HAP-1 (cell line): ENCODE measurements around the gene HBE1.

Source experiments
- DNase-seq, 2 experiments: peaks; one replicate each; pipeline ENCODE4 v3.0.0-alpha.2; 2016 to 2020; ENCODE audit warnings: low spot score in 2 of 2
- H3K27me3 ChIP-seq: fragments of 250-450 bp; sonication (Bioruptor Pico); 2 replicates; pipeline ENCODE4 v1.5.1; 2020; ENCODE audit warnings: low read depth, mild to moderate bottlenecking, moderate library complexity
- H3K36me3 ChIP-seq: fragments of 250-450 bp; sonication (Bioruptor Pico); replicated peaks from 2 replicates; pipeline ENCODE4 v1.5.1; 2020; ENCODE audit warnings: mild to moderate bottlenecking
- H3K4me1 ChIP-seq: fragments of 250-450 bp; sonication (Bioruptor Pico); 2 replicates; pipeline ENCODE4 v1.5.1; 2020; ENCODE audit warnings: mild to moderate bottlenecking
- H3K4me3 ChIP-seq: fragments of 250-450 bp; sonication (Bioruptor Pico); 2 replicates; pipeline ENCODE4 v1.5.1; 2020; ENCODE audit warnings: mild to moderate bottlenecking, moderate library complexity
- H3K9me3 ChIP-seq: fragments of 250-450 bp; sonication (Bioruptor Pico); 2 replicates; pipeline ENCODE4 v1.5.1; 2020; ENCODE audit warnings: mild to moderate bottlenecking, moderate library complexity
- in situ Hi-C: fragments of 300-500 bp; cut with MboI; formaldehyde crosslinking; loops from 3 replicates; pipeline ENCODE4 v1.14.3; 2020; ENCODE audit warnings: low sequenced_read_pairs, inconsistent platforms, mixed read lengths

The HBE1 gene

DNA sequence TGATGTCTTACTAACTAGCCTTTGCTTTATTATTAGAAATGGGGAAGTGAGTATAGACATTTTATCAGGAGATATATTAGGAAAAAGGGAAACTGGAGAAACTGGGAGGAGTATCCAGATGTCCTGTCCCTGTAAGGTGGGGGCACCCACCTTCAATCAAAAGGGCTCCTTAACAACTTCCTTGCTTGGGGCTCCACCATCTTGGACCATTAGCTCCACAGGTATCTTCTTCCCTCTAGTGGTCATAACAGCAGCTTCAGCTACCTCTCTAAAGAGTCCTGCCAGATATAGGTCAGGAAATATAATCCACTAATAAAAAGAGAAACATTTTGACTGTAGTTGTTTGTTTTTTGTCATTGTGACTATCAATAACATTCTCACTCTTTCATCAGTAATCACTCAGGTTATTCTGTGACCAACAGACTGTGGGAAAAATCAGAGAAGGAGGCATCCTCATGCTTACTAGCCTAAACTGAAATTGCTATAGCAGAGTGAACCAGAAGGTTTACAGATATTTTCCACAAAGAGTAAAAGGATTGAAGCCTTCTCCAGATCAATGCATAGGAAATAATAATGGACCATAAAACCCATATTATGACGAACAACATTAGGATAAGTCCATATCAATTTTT, 21.6 kb upstream of the HBE1 start:
- H3K36me3 ChIP-seq: no peaks in the 10 kb centered on the region
- no peak for DNase-seq
- in situ Hi-C loops: no loop called here
- H3K4me3 ChIP-seq: no peak overlapping the region
- no peaks in the 10 kb centered on the region for H3K4me1 ChIP-seq
- H3K9me3 ChIP-seq: no peaks in the 10 kb centered on the region
- H3K27me3 ChIP-seq: no peaks in the 10 kb centered on the region

GRCh38 chr11:5290106-5290505, 20.4 kb upstream of the HBE1 start:
- no peaks in the 10 kb centered on the region for H3K27me3 ChIP-seq
- in situ Hi-C loops: no loop called here
- H3K9me3 ChIP-seq: no peaks in the 10 kb centered on the region
- no peaks in the 10 kb centered on the region for H3K4me1 ChIP-seq
- H3K36me3 ChIP-seq: no peaks in the 10 kb centered on the region
- no peak for DNase-seq
- no peak overlapping the region for H3K4me3 ChIP-seq

GRCh38 chr11:5289696-5290095, 20.0 kb upstream of the HBE1 start:
- Histone ChIP-seq H3K9me3 (no peaks in the 10 kb centered on the region), H3K27me3 (no peaks in the 10 kb centered on the region), H3K4me3 (no peak overlapping the region), H3K36me3 (no peaks in the 10 kb centered on the region), H3K4me1 (no peaks in the 10 kb centered on the region)
- in situ Hi-C loops: no loop called here
- DNase-seq: no peak

GRCh38 chr11:5288906-5289550, 19.3 kb upstream of the HBE1 start:
- Histone ChIP-seq H3K9me3 (no peaks in the 10 kb centered on the region), H3K36me3 (no peaks in the 10 kb centered on the region), H3K4me1 (no peaks in the 10 kb centered on the region), H3K27me3 (no peaks in the 10 kb centered on the region), H3K4me3 (no peak overlapping the region)
- DNase-seq: no peak
- in situ Hi-C loops: no loop called here

DNA sequence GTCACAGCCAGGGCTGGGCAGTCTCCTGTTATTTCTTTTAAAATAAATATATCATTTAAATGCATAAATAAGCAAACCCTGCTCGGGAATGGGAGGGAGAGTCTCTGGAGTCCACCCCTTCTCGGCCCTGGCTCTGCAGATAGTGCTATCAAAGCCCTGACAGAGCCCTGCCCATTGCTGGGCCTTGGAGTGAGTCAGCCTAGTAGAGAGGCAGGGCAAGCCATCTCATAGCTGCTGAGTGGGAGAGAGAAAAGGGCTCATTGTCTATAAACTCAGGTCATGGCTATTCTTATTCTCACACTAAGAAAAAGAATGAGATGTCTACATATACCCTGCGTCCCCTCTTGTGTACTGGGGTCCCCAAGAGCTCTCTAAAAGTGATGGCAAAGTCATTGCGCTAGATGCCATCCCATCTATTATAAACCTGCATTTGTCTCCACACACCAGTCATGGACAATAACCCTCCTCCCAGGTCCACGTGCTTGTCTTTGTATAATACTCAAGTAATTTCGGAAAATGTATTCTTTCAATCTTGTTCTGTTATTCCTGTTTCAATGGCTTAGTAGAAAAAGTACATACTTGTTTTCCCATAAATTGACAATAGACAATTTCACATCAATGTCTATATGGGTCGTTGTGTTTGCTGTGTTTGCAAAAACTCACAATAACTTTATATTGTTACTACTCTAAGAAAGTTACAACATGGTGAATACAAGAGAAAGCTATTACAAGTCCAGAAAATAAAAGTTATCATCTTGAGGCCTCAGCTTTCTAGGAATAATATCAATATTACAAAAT, 18.6 kb upstream of the HBE1 start:
- no peak overlapping the region for H3K4me3 ChIP-seq
- in situ Hi-C loops: no loop called here
- no peak for DNase-seq
- H3K9me3 ChIP-seq: no peaks in the 10 kb centered on the region
- no peaks in the 10 kb centered on the region for H3K4me1 ChIP-seq
- no peaks in the 10 kb centered on the region for H3K27me3 ChIP-seq
- H3K36me3 ChIP-seq: no peaks in the 10 kb centered on the region

DNA sequence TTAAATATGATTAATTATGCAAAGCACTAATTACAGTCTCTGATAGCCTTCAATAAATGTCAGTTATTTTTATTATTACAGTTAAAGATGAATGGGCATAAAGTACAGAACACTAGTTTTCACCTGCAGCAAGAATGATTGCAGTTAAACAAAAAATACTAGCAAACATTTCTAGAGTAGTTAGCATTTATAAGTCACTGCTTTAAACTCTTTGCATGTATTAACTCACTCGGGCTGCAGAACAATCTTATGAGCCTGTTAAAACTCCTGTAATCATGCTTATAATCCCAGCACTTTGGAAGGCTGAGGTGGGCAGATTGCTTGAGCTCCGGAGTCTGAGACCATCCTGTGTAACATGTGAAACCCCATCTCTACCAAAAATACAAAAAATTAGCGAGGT, 17.2 kb upstream of the HBE1 start:
- Histone ChIP-seq H3K4me3 (no peak overlapping the region), H3K36me3 (no peaks in the 10 kb centered on the region), H3K9me3 (no peaks in the 10 kb centered on the region), H3K4me1 (no peaks in the 10 kb centered on the region), H3K27me3 (no peaks in the 10 kb centered on the region)
- no peak for DNase-seq
- in situ Hi-C loops: no loop called here

- in situ Hi-C loops: no loop called here
- Histone ChIP-seq H3K27me3 (no peaks in the 10 kb centered on the region), H3K4me3 (no peak overlapping the region), H3K9me3 (no peaks in the 10 kb centered on the region), H3K36me3 (no peaks in the 10 kb centered on the region), H3K4me1 (no peaks in the 10 kb centered on the region)
- DNase-seq: no peak
Observed at GRCh38 chr11:5286351-5286750, 16.6 kb upstream of the HBE1 start.

- Histone ChIP-seq H3K4me1 (no peaks in the 10 kb centered on the region), H3K9me3 (no peaks in the 10 kb centered on the region), H3K36me3 (no peaks in the 10 kb centered on the region), H3K4me3 (no peak overlapping the region), H3K27me3 (no peaks in the 10 kb centered on the region)
- no peak for DNase-seq
- in situ Hi-C loops: no loop called here
Observed at GRCh38 chr11:5285703-5286340, 16.1 kb upstream of the HBE1 start.

GRCh38 chr11:5284637-5285036, 14.9 kb upstream of the HBE1 start:
- in situ Hi-C loops: no loop called here
- no peaks in the 10 kb centered on the region for H3K27me3 ChIP-seq
- no peak overlapping the region for H3K4me3 ChIP-seq
- DNase-seq: no peak
- H3K36me3 ChIP-seq: no peaks in the 10 kb centered on the region
- no peaks in the 10 kb centered on the region for H3K4me1 ChIP-seq
- H3K9me3 ChIP-seq: no peaks in the 10 kb centered on the region

GRCh38 chr11:5283882-5284281, 14.1 kb upstream of the HBE1 start:
- no peaks in the 10 kb centered on the region for H3K36me3 ChIP-seq
- H3K9me3 ChIP-seq: no peaks in the 10 kb centered on the region
- in situ Hi-C loops: no loop called here
- H3K27me3 ChIP-seq: no peaks in the 10 kb centered on the region
- no peak overlapping the region for H3K4me3 ChIP-seq
- H3K4me1 ChIP-seq: no peaks in the 10 kb centered on the region
- DNase-seq: no peak

- in situ Hi-C loops: no loop called here
- Histone ChIP-seq H3K4me1 (no peaks in the 10 kb centered on the region), H3K36me3 (no peaks in the 10 kb centered on the region), H3K27me3 (no peaks in the 10 kb centered on the region), H3K4me3 (no peak overlapping the region), H3K9me3 (no peaks in the 10 kb centered on the region)
- no peak for DNase-seq
Observed at GRCh38 chr11:5283086-5283485, 13.3 kb upstream of the HBE1 start.

DNA sequence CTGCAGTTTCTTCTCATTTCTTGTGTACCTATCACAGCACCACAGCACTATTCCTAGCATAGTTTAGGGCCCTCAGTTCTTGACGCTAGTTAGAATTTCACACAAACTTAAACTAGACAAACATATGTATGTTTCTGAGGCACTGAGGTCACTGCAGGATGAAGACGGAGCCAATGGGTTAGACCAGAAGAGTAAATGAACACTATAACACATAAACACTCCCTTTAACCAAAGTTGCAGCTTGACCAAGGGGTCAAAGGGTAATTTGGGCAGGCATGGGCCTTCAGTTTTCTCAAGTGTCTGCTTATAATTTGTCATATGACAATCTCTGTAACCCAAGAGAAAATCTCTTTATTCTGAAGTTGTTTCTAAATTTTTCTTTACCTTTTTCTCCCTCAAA, 12.9 kb upstream of the HBE1 start:
- Histone ChIP-seq H3K4me3 (no peak overlapping the region), H3K4me1 (no peaks in the 10 kb centered on the region), H3K36me3 (no peaks in the 10 kb centered on the region), H3K9me3 (no peaks in the 10 kb centered on the region), H3K27me3 (no peaks in the 10 kb centered on the region)
- in situ Hi-C loops: no loop called here
- DNase-seq: no peak

GRCh38 chr11:5281596-5281995, 11.9 kb upstream of the HBE1 start:
- no peaks in the 10 kb centered on the region for H3K9me3 ChIP-seq

GRCh38 chr11:5280582-5281102, 10.9 kb upstream of the HBE1 start:
- in situ Hi-C loops: no loop called here
- Histone ChIP-seq H3K36me3 (no peaks in the 10 kb centered on the region), H3K4me3 (no peak overlapping the region), H3K4me1 (no peaks in the 10 kb centered on the region), H3K9me3 (no peaks in the 10 kb centered on the region), H3K27me3 (no peaks in the 10 kb centered on the region)
- DNase-seq: peak in 1 of 2 experiments; percentile 7

More at GRCh38 chr11:5281596-5281995, 11.9 kb upstream of the HBE1 start:
- Histone ChIP-seq H3K4me1 (no peaks in the 10 kb centered on the region), H3K27me3 (no peaks in the 10 kb centered on the region), H3K4me3 (no peak overlapping the region), H3K36me3 (no peaks in the 10 kb centered on the region)
- in situ Hi-C loops: no loop called here
- no peak for DNase-seq
